HepG2 (cell line): Measurements from ENCODE around the gene STKLD1. TPM values are rescaled to one million over a fixed set of nuclear protein-coding genes. Genes with fewer than 3 reads are reported as not detected.

Experiments used
- AGO1 ChIP-seq: fragments of 200-400 bp; formaldehyde crosslinking; IDR thresholded peaks from 2 replicates; pipeline ENCODE4 v1.6.1; 2017; ENCODE audit warnings: mild to moderate bottlenecking, low read depth, low read length, moderate library complexity; ENCODE audit not compliant: poor library complexity, severe bottlenecking
- DRAP1 ChIP-seq: IDR thresholded peaks from 2 replicates; pipeline ENCODE4 v1.6.1; 2016; ENCODE audit warnings: missing genetic modification reagents, missing compliant biosample characterization
- DZIP1 ChIP-seq: sonication (generic); formaldehyde crosslinking; IDR thresholded peaks from 2 replicates; pipeline ENCODE4 v1.5.0; 2020; ENCODE audit warnings: mild to moderate bottlenecking, missing genetic modification reagents
- ETS1 ChIP-seq: sonication (generic); formaldehyde crosslinking; IDR thresholded peaks from 2 replicates; pipeline ENCODE4 v1.4.0; 2020; ENCODE audit warnings: missing genetic modification reagents
- FOXO4 ChIP-seq: sonication (generic); formaldehyde crosslinking; conservative IDR thresholded peaks from 2 replicates; pipeline ENCODE4 v1.8.1; 2023; ENCODE audit warnings: missing genetic modification reagents
- HNRNPH1 ChIP-seq: fragments of 200-400 bp; formaldehyde crosslinking; optimal IDR thresholded peaks from 2 replicates; pipeline ENCODE3; 2017; ENCODE audit warnings: mild to moderate bottlenecking, low read depth, low read length
- IKZF1 ChIP-seq: fragments of 450-650 bp; IDR thresholded peaks from 2 replicates; pipeline ENCODE4 v1.7.1; 2016
- ISX ChIP-seq: sonication (generic); formaldehyde crosslinking; conservative IDR thresholded peaks from 2 replicates; pipeline ENCODE4 v1.5.0; 2020; ENCODE audit warnings: missing genetic modification reagents
- RBM39 ChIP-seq: fragments of 200-400 bp; formaldehyde crosslinking; IDR thresholded peaks from one replicate; pipeline ENCODE4 v1.6.1; 2018; ENCODE audit warnings: antibody characterized with exemption, mild to moderate bottlenecking, low read depth, low read length; ENCODE audit not compliant: poor library complexity, severe bottlenecking
- RNF2 ChIP-seq: fragments of 450-650 bp; conservative IDR thresholded peaks from 2 replicates; pipeline ENCODE4 v1.6.1; 2016; ENCODE audit warnings: low read depth
- SMARCC2 ChIP-seq: fragments of 450-650 bp; IDR thresholded peaks from 2 replicates; pipeline ENCODE4 v1.6.1; 2017; ENCODE audit warnings: antibody characterized with exemption, mild to moderate bottlenecking
- SNAPC4 ChIP-seq: sonication (generic); formaldehyde crosslinking; IDR thresholded peaks from 2 replicates; pipeline ENCODE4 v1.4.0; 2020; ENCODE audit warnings: mild to moderate bottlenecking, missing genetic modification reagents
- SP2 ChIP-seq: sonication (generic); formaldehyde crosslinking; IDR thresholded peaks from 2 replicates; pipeline ENCODE4 v1.5.1; 2020; ENCODE audit warnings: mild to moderate bottlenecking, missing genetic modification reagents
- TARDBP ChIP-seq: sonication (generic); formaldehyde crosslinking; IDR thresholded peaks from 2 replicates; pipeline ENCODE4 v1.8.0; 2022; ENCODE audit warnings: mild to moderate bottlenecking, missing genetic modification reagents
- ZNF280B ChIP-seq: sonication (generic); formaldehyde crosslinking; IDR thresholded peaks from 2 replicates; pipeline ENCODE4 v1.5.0; 2020; ENCODE audit warnings: missing genetic modification reagents, mild to moderate bottlenecking, borderline replicate concordance
- ZNF629 ChIP-seq: sonication (generic); formaldehyde crosslinking; conservative IDR thresholded peaks from 2 replicates; pipeline ENCODE4 v1.5.0; 2020; ENCODE audit warnings: missing genetic modification reagents
- polyA plus RNA-seq, 8 experiments: library from polyadenylated mRNA; depleted of rRNA in 3 of 8; stranded (reverse) in 7 of 8; unstranded in 1 of 8; fragments of >200 nt; fragmentation: Illumina TruSeq in 4 of 8; extraction: Trizol in 4 of 8; gene quantifications; 2 replicates each; pipeline versions ENCODE4 v1.2.1 to v1.2.3, GENCODE V29; 2011 to 2016; ENCODE audit warnings: low read depth in 4 of 8, missing spikeins in 1 of 8, mixed read lengths in 1 of 8; ENCODE audit not compliant: insufficient read depth in 1 of 8
- total RNA-seq, 5 experiments: library from RNA; depleted of rRNA; stranded (reverse); fragments of >200 nt; fragmentation: Illumina TruSeq; extraction: Trizol; gene quantifications; 2 replicates each; pipeline ENCODE4 v1.2.3, GENCODE V29; 2016; ENCODE audit warnings: low read depth in 1 of 5

STKLD1 gene
- total and polyA plus RNA-seq, 2 of the 13 experiments (the other 11 are each of a cell fraction or from before 2014, with no cell fraction given): 1.5 to 2.2 TPM

- no peak for TF ChIP-seq ISX
- no peak for TF ChIP-seq SP2 (CRISPR knock-in tag)
- TF ChIP-seq IKZF1: no peak
- TF ChIP-seq ZNF629: no peak
- no peak for TF ChIP-seq HNRNPH1
- TF ChIP-seq SNAPC4 (CRISPR knock-in tag): peak; percentile 95
- peak; percentile 33; the same call in 1 of the 2 replicates for TF ChIP-seq ETS1
- no peak for TF ChIP-seq RNF2
- no peak for TF ChIP-seq SMARCC2
- no peak; the same call in 1 of the 2 replicates for TF ChIP-seq TARDBP (CRISPR knock-in tag)
- TF ChIP-seq FOXO4: no peak
- no peak for TF ChIP-seq ZNF280B (CRISPR knock-in tag)
- TF ChIP-seq RBM39: peak; percentile 77
- peak; percentile 98 for TF ChIP-seq DRAP1
- TF ChIP-seq DZIP1 (CRISPR knock-in tag): no peak; the same call in 1 of the 2 replicates
- TF ChIP-seq AGO1: no peak
These were observed 28.0 kb upstream of the STKLD1 start, which contains the start of the genes MED22 and RPL7A (continued) for GRCh38 chr9:133347985-133348717.
